HCT116 (cell line): ENCODE measurements around the gene CRTC1. TPM values are rescaled to one million over a fixed set of nuclear protein-coding genes. Genes with fewer than 3 reads are reported as not detected.

ENCODE experiments used
- ATAC-seq: fragments of 200-7000 bp; cut with Tn5 transposase; 2 replicates; pipeline ENCODE4 v1.9.1; 2020; ENCODE audit warnings: mild to moderate bottlenecking, moderate library complexity
- BruUV-seq: library from RNA; stranded (reverse); fragments of 400-500 nt; replicated peaks from 2 replicates; lab custom pipeline; 2021; lab: Mats Ljungman, UMichigan
- CTCF ChIA-PET: fragments of 300-600 bp; sonication (Branson Sonifier 250); formaldehyde crosslinking; loops from one replicate; lab custom pipeline; 2021; ENCODE audit warnings: antibody characterized with exemption; lab: Charles Lee
- POLR2A ChIA-PET: fragments of 300-600, 350-600 bp; sonication (Branson Sonifier 250); formaldehyde crosslinking; loops from one replicate; lab custom pipeline; 2021; ENCODE audit warnings: antibody characterized with exemption; lab: Charles Lee
- RAD21 ChIA-PET, 2 experiments: fragments of 300-600 bp; sonication (Branson Sonifier 250); formaldehyde crosslinking; loops; one replicate each; lab custom pipeline; 2023; ENCODE audit warnings: low total read pairs in 2 of 2; ENCODE audit not compliant: uncharacterized antibody in 2 of 2, unreplicated experiment in 2 of 2, low non-redundant PET in 1 of 2; lab: Charles Lee
- DNase-seq: peaks from one replicate; pipeline ENCODE4 v3.0.0-alpha.2; 2010; ENCODE audit warnings: low read depth, low spot score
- H2AFZ ChIP-seq: fragments of 200-600 bp; shearing (Covaris generic), sonication (generic); 2 replicates; pipeline ENCODE4 v1.6.1; 2017; ENCODE audit warnings: low read depth, mixed run types, mixed read lengths, antibody characterized with exemption, low read length; ENCODE audit not compliant: poor library complexity, severe bottlenecking
- H3K27ac ChIP-seq: 2 replicates; pipeline ENCODE4 v1.5.1; 2012; ENCODE audit warnings: low read depth, low read length
- H3K27me3 ChIP-seq: fragments of 200-600 bp; sonication (generic); 2 replicates; pipeline ENCODE4 v1.6.1; 2016; ENCODE audit warnings: mixed run types, low read length, mixed read lengths; ENCODE audit not compliant: insufficient read depth
- H3K36me3 ChIP-seq, 2 experiments: fragments of 200-500 bp in 1 of 2; fragments of 200-600 bp in 1 of 2; sonication (Bioruptor generic) in 1 of 2; sonication (generic) in 1 of 2; 2 replicates each; pipeline versions ENCODE4 v1.5.1 to v1.6.1; 2014 to 2016; ENCODE audit warnings: low read length in 2 of 2, inconsistent platforms in 1 of 2, mixed read lengths in 1 of 2, mixed run types in 1 of 2; ENCODE audit not compliant: insufficient read depth in 2 of 2, control insufficient read depth in 1 of 2
- H3K4me1 ChIP-seq, 2 experiments: fragments of 200-600 bp in 1 of 2; sonication (generic) in 1 of 2; 2 replicates each; pipeline versions ENCODE4 v1.5.1 to v1.6.1; 2012 to 2017; ENCODE audit warnings: low read length in 2 of 2, inconsistent platforms in 1 of 2, mild to moderate bottlenecking in 1 of 2, mixed read lengths in 1 of 2, mixed run types in 1 of 2, moderate library complexity in 1 of 2; ENCODE audit not compliant: insufficient read depth in 2 of 2, control insufficient read depth in 1 of 2
- H3K4me2 ChIP-seq: fragments of 200-600 bp; sonication (generic); 2 replicates; pipeline ENCODE4 v1.6.1; 2017; ENCODE audit warnings: mixed run types, low read length, mixed read lengths
- H3K4me3 ChIP-seq, 2 experiments: fragments of 200-600 bp in 1 of 2; sonication (generic) in 1 of 2; replicated peaks in 1 of 2; 2 replicates each; pipeline ENCODE4 v1.5.1; 2011 to 2016; ENCODE audit warnings: low read length in 2 of 2, control low read depth in 1 of 2, low read depth in 1 of 2, mild to moderate bottlenecking in 1 of 2, mixed read lengths in 1 of 2, mixed run types in 1 of 2
- H3K79me2 ChIP-seq: fragments of 200-600 bp; sonication (generic); 2 replicates; pipeline ENCODE4 v1.6.1; 2017; ENCODE audit warnings: mild to moderate bottlenecking, mixed run types, low read length, moderate library complexity, mixed read lengths; ENCODE audit not compliant: insufficient read depth
- H3K9ac ChIP-seq: fragments of 200-600 bp; sonication (generic); 2 replicates; pipeline ENCODE4 v1.6.1; 2016; ENCODE audit warnings: low read length, mixed read lengths
- H3K9me2 ChIP-seq: fragments of 200-600 bp; sonication (generic), shearing (Covaris generic); 2 replicates; pipeline ENCODE4 v1.6.1; 2017; ENCODE audit warnings: mixed run types, mild to moderate bottlenecking, moderate library complexity; ENCODE audit not compliant: insufficient read depth
- H3K9me3 ChIP-seq, 2 experiments: fragments of 200-500 bp in 1 of 2; fragments of 200-600 bp in 1 of 2; sonication (Bioruptor generic) in 1 of 2; sonication (generic) in 1 of 2; 2 replicates each; pipeline ENCODE4 v1.6.1; 2014 to 2017; ENCODE audit warnings: low read length in 2 of 2, mixed read lengths in 2 of 2, inconsistent platforms in 1 of 2, low read depth in 1 of 2, mild to moderate bottlenecking in 1 of 2, mixed run types in 1 of 2, moderate library complexity in 1 of 2; ENCODE audit not compliant: control insufficient read depth in 1 of 2, insufficient read depth in 1 of 2
- H4K20me1 ChIP-seq: fragments of 200-600 bp; sonication (generic), shearing (Covaris generic); 2 replicates; pipeline ENCODE4 v1.6.1; 2017; ENCODE audit warnings: mixed run types, mild to moderate bottlenecking, moderate library complexity; ENCODE audit not compliant: insufficient read depth
- ATF3 ChIP-seq: IDR thresholded peaks from 2 replicates; pipeline ENCODE4 v1.6.1; 2012
- CEBPB ChIP-seq: IDR thresholded peaks from 2 replicates; pipeline ENCODE4 v1.6.1; 2012; ENCODE audit warnings: low read depth
- EGR1 ChIP-seq: IDR thresholded peaks from 2 replicates; pipeline ENCODE4 v1.6.1; 2012; ENCODE audit warnings: low read depth
- FOSL1 ChIP-seq: IDR thresholded peaks from 2 replicates; pipeline ENCODE4 v1.6.1; 2012; ENCODE audit warnings: low read depth
- POLR2A ChIP-seq: IDR thresholded peaks from 2 replicates; pipeline ENCODE4 v1.7.0; 2011; ENCODE audit warnings: borderline replicate concordance; ENCODE audit not compliant: insufficient read depth, insufficient read length; ENCODE audit errors: extremely low read depth
- POLR2AphosphoS5 ChIP-seq: IDR thresholded peaks from 2 replicates; pipeline ENCODE4 v1.6.1; 2011; ENCODE audit warnings: mild to moderate bottlenecking, low read depth, low read length, moderate library complexity
- REST ChIP-seq: IDR thresholded peaks from 2 replicates; pipeline ENCODE4 v1.6.1; 2012; ENCODE audit warnings: low read depth
- SP1 ChIP-seq: IDR thresholded peaks from 2 replicates; pipeline ENCODE4 v1.6.1; 2012; ENCODE audit warnings: low read depth
- SRF ChIP-seq: IDR thresholded peaks from 2 replicates; pipeline ENCODE4 v1.6.1; 2012; ENCODE audit warnings: low read depth
- ZBTB33 ChIP-seq: IDR thresholded peaks from 2 replicates; pipeline ENCODE4 v1.6.1; 2011; ENCODE audit warnings: mild to moderate bottlenecking, low read length, moderate library complexity; ENCODE audit not compliant: insufficient replicate concordance; ENCODE audit errors: extremely low read depth
- intact Hi-C: fragments of 100-400 bp; cut with micrococcal nuclease; formaldehyde crosslinking; loops from 2 replicates; pipeline ENCODE4 v1.10.0; 2022
- total RNA-seq: library from RNA; stranded (reverse); gene quantifications from one replicate; pipeline ENCODE4 v1.2.1, GENCODE V29; 2021; ENCODE audit not compliant: unreplicated experiment

The CRTC1 gene
- total RNA-seq, 1 experiment from 2014 or later = 14.9 TPM

- peaks cover 37% of the 10 kb centered on the region for H3K79me2 ChIP-seq
- no peak overlapping the region for H2AFZ ChIP-seq
- H3K4me1 ChIP-seq = peaks cover 6 to 15% of the 10 kb centered on the region in 2 experiments
- no peak for DNase-seq
- H3K9me2 ChIP-seq = no peaks in the 10 kb centered on the region
- peaks cover 9 to 27% of the 10 kb centered on the region in 2 experiments for H3K36me3 ChIP-seq
- no peak for TF ChIP-seq SRF
- no peak for TF ChIP-seq EGR1
- TF ChIP-seq REST = no peak
- TF ChIP-seq POLR2AphosphoS5 = no peak
- no peak for TF ChIP-seq CEBPB
- no peak for TF ChIP-seq ZBTB33
- no peak for TF ChIP-seq ATF3
- TF ChIP-seq SP1 = no peak
- TF ChIP-seq POLR2A = no peak
- no peak for TF ChIP-seq FOSL1
- no peak overlapping the region for H3K4me3 ChIP-seq
- no peak overlapping the region for H3K4me2 ChIP-seq
- H3K27ac ChIP-seq = no peak overlapping the region
- H3K27me3 ChIP-seq = no peaks in the 10 kb centered on the region
- intact Hi-C loops = no loop called here
- POLR2A ChIA-PET = no interaction called here
- no TSS peak for BruUV-seq
- CTCF ChIA-PET = no interaction called here
- peaks cover 0 to 6% of the 10 kb centered on the region in 2 experiments; a peak in 1 of 4 replicates for H3K9me3 ChIP-seq
- no peak for ATAC-seq
- RAD21 ChIA-PET = interaction anchor here in 1 of 2 experiments (0.6 kb wide), 1 partner anchor 34 kb away, joined by 3 read pairs; no protein-coding TSS in a partner anchor
- no peak overlapping the region for H3K9ac ChIP-seq
- H4K20me1 ChIP-seq = peaks cover 17% of the 10 kb centered on the region; the same call in 1 of the 2 replicates
Measured at GRCh38 chr19:18830488-18830887, 147.0 kb downstream of the CRTC1 start.
